NCI-H774 (cell line): ENCODE data around the gene ACOT11.

Experiments
- DNase-seq: peaks from one replicate; lab custom pipeline; 2025; lab: John Stamatoyannopoulos, UW

ACOT11 gene

DNA sequence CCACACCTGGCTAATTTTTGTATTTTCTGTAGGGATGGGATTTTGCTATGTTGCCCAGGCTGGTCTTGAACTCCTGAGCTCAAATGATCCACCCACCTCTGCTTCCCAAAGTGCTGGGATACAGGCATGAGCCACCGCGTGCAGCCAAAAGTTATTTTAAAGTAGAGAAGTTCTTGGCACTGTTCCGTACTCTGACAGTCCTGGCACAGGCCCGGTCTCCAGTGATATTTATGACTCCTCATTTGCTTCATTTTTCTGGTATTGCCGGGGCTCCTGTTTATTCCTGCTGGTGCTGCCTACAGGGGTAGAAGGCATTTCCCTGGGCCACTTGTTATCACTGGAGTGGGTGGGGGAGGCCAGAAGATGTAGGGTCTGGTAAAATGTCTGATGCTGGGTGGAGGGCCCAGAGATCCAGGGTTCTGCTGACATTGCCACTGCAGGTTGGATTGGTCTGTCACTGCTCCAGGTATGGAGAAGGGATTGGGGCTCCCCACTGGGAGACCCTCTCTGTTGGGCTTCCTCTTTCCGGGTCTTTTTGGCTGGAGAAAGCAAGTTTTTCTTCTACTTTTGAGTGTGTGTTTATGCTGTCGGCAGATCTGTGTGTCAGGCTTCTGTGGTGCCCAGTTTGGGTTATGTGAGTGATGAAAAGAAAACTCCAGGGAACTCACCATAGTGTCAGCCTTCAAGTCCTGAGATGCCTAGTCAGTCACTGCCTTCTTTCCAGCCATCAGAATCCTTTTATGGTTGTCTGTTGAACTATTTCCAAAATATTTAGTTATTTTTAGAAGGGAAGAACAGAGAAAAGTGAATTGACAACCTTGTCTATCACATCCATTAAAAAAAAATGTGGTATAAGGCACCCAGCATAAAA lies 98.0 kb downstream of the ACOT11 start:
- no peak for DNase-seq

- no peak for DNase-seq
These were observed 101.3 kb downstream of the ACOT11 start for GRCh38 chr1:54649130-54649898.

DNA sequence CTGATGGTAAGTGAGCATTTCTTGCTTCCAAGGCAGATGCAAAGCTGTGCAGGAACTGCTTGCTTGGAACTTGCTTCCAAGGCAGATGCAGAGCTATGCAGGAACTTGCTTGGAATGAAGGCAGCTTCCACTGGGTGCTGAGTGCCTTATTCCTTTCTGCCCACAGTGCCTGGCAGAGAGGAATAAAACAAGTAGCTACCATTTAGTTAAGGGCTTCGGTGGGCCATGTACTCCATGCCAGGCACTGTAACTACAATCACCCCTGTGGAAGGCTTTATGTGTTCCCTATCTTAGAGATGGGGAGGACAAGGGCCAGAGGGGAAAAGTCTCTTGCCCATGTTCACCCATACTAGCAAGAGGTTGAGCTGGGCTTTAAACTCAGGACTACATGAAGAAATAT lies 101.9 kb downstream of the ACOT11 start:
- DNase-seq = no peak

DNA sequence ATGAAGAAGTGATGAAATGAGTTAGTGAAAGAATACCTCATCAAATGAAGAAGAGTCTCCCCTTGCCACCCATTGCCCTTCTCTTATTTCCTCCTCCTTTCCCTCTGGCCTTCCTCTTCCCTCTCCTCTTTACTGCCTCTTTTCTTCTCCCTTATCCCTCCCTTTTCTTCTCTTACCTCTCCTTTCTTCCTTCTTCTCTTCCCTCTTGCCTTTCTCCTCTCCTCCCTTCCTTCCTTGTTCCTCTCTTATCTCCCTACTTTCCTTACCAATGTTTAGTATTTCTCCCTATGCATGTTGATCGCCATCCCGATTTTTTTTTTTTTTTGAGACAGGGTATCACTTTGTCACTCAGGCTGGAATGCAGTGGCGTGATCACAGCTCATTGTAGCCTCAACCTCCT lies 102.4 kb downstream of the ACOT11 start:
- DNase-seq = no peak

DNA sequence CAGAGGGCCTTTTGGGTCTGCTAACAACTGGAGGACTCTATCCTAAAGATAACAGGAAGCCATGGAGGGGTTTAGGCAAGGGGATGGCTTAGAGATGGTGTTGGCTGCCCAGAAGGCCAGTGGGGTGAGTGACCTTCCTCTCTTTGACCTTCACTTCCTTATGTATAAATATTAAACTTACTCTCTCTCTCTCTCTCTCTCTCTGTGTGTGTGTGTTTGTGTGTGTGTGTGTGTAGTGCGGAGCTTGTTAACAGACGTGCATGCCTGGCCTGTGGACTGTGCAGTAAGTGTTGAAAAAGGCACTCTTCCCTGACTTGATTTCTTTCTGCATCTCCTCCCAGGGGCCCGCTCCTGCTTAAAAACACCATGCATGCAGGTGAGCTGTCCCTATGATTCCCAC lies 103.6 kb downstream of the ACOT11 start:
- no peak for DNase-seq

GRCh38 chr1:54652168-54652567 lies 104.1 kb downstream of the ACOT11 start:
- DNase-seq = no peak

GRCh38 chr1:54653036-54653435 lies 105.0 kb downstream of the ACOT11 start:
- no peak for DNase-seq

- no peak for DNase-seq
These were observed 110.3 kb downstream of the ACOT11 start for GRCh38 chr1:54658164-54658913.
